Stimulated activated CD4-positive, alpha-beta T cell treated with anti-CD3 and anti-CD28 coated beads, Interleukin-1b, Interleukin-23, amount 100 ng/mL, for 24 hours (primary cell): ENCODE measurements around the gene FKRP.
A peak's percentile ranks its signal among the peaks of the same experiment; 100 is the strongest.
"Not testable (repeated sequence)": the region's sequence is repeated elsewhere in the genome, so short reads cannot be mapped to it uniquely, and the experiment has no call there.

Source experiments
- DNase-seq, 4 experiments: peaks; one replicate each; pipeline ENCODE4 v3.0.0-alpha.2; 2020; ENCODE audit warnings: low read depth in 4 of 4, low spot score in 1 of 4

FKRP gene, protein sequence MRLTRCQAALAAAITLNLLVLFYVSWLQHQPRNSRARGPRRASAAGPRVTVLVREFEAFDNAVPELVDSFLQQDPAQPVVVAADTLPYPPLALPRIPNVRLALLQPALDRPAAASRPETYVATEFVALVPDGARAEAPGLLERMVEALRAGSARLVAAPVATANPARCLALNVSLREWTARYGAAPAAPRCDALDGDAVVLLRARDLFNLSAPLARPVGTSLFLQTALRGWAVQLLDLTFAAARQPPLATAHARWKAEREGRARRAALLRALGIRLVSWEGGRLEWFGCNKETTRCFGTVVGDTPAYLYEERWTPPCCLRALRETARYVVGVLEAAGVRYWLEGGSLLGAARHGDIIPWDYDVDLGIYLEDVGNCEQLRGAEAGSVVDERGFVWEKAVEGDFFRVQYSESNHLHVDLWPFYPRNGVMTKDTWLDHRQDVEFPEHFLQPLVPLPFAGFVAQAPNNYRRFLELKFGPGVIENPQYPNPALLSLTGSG

GRCh38 chr19:46745521-46746280 is at the start of gene FKRP:
Gene FKRP, plus strand, starts transcription at chr19:46746057. Its CDS starts 9,394 bp downstream, at chr19:46755451.
- no peak for DNase-seq

DNA sequence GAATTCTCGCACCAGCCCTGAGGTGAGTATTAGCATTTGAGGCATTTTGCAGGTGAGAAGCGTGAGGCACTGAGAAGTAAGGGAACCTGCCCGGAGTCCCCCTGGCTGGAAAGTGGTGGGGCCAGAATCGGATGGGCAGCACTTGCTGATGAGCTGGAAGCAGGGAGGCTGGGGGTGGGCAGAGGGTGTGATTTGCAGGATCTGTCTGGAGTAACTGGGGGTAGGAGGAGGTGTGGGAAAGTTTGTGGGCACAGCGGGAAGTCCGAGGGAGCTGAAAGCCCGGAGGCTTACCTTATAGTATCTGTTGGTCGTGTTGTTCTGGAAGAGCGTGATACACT is 49.0 kb upstream of the FKRP start:
- DNase-seq: no peak

DNA sequence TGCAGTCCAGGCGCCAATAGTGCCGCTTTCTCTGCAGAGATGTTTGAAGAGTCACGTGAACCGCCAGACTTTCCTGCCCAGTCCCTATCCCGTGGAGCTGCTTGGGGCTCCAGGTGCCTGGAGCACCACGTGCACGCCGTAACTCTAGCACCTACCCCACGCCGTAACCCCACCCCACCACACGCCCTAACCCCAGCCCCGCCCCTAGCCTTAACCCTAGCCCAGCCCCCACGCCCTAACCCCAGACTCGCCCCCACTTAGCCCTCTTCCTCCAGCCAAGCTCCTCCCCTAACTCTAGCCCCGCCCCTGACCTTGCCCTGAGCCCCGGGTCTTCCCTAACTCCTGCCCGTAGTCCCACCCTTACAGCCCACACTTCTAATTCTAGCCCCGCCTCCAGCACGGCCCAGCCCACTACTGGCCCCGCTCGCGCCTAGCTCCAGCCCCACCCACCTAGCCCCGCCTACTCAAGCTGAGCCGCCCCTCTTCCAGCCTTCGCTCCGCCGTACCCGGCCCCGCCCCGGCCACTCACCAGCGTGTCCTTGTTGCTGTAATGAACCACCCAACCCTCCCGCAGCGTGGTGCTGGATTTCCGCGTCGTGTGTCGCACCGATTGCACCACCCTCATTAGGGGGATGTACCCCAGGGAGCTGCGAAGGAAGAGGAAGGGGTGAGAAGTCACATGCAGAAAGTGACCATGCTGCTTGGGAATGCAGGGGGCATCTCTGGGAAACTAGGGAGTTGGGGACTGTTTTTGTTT is 48.5 kb upstream of the FKRP start:
- no peak for DNase-seq

GRCh38 chr19:46698395-46699321 is 47.2 kb upstream of the FKRP start:
- no peak for DNase-seq

DNA sequence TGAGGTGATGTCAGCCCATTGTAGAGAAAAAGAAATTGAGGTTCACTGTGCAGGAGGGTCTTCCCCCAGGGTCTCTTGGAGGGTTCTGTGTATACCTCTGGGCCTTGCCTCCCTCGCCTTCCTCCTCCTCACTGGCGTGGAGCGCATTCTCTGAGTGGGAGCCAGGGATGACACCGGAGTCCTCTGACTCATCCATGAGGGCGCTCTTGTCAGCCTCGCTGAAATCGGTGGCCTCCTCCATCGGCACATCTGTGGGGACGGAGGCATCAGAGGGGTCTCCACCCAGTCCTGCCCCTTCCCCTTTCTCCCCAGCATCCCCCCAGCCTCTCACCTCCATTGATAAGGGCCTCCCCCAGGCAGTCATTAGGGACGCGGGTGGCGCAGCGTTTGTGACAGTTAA is 45.2 kb upstream of the FKRP start:
- DNase-seq: no peak

GRCh38 chr19:46704379-46705076 is 41.3 kb upstream of the FKRP start:
- peak; percentile 80 to 96 (median 86) for DNase-seq

DNA sequence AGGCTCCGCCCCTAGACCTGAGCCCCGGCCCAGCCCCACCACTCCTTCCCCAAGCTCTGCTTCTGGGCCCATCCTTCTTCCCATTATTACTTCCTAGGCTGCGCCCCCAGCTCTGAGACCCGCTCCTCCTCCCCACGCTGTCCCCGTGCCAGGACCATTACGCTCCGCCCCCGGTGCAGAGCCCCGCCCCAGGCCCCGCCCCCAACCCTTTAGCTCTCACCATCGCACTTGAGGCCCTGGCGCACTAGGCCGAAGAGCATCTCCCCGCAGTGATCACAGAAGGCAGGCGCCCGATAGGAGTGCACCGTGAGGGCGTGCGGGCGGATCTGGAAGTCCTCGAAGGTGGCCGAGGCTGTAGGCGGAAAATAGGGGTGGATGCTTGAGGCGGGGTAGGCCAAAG is 35.2 kb upstream of the FKRP start:
- no peak for DNase-seq

- not testable (repeated sequence) for DNase-seq
These were observed 33.0 kb upstream of the FKRP start for GRCh38 chr19:46712768-46713338.

DNA sequence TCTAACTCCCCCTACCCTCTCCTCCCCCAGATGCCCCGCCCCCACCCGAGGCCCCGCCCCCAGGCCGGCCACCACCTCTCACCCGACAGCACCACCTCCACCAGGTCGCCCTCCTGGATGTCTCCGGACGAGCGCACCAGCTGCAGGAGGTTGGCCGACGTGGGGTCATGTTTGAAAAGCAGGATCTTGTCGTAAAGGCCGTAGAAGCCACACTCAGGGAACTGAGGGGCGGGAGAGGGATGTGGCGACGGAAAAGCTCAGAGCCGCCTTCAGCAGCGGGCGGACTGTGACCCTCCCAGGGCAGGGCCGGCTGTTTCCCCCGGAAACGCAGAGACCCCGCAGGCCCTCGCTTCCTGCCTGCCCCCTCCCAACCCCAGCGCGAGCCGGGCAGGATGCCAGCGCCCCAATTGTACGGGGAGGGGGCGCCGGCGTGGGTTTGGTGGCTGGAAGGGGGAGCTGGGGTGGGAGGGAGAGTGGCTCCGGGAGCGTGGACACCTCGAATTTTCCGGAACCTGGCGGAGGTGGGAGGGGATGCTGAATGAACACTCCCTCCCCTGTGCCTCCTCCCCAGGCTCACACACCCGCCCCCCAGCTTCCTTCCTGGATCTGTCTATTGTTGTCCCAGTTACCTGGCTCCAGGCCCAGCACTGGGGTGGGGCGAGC is 31.9 kb upstream of the FKRP start:
- peak in 3 of 4 experiments; percentile 39 to 59 (median 49) for DNase-seq

- DNase-seq: peak in 2 of 4 experiments; percentile 23 to 41
These were observed 31.3 kb upstream of the FKRP start for GRCh38 chr19:46714444-46715106.

- DNase-seq: no peak
These were observed 30.3 kb upstream of the FKRP start for GRCh38 chr19:46715620-46715974.

GRCh38 chr19:46715975-46716671 is 29.7 kb upstream of the FKRP start:
- no peak for DNase-seq

DNA sequence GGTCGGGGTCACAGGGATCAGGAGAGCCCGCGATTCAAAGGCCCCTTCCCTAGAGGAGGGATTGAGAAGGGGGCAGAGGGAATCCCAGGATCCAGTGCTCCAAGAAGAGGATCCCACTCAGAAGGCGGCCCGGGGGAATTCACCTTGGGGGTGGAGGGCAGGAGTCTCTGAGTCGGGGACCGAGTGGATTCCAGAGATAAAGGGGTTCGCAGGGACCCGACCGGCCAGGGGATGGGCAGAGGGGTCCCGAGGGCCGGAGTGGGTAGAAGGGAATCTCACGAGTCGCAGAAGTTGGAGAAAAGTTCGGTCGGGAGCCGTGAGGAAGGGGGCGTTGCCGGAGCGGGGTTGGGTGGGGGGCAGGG is 29.2 kb upstream of the FKRP start:
- no peak for DNase-seq

GRCh38 chr19:46717034-46717715 is 28.7 kb upstream of the FKRP start, which contains the start of gene PRKD2:
Gene PRKD2, minus strand, starts transcription at chr19:46717114. Its CDS starts 744 bp downstream, at chr19:46716370.
- peak; percentile 82 to 87 (median 84) for DNase-seq

- no peak for DNase-seq
These were observed 28.1 kb upstream of the FKRP start for GRCh38 chr19:46717716-46718143.

DNA sequence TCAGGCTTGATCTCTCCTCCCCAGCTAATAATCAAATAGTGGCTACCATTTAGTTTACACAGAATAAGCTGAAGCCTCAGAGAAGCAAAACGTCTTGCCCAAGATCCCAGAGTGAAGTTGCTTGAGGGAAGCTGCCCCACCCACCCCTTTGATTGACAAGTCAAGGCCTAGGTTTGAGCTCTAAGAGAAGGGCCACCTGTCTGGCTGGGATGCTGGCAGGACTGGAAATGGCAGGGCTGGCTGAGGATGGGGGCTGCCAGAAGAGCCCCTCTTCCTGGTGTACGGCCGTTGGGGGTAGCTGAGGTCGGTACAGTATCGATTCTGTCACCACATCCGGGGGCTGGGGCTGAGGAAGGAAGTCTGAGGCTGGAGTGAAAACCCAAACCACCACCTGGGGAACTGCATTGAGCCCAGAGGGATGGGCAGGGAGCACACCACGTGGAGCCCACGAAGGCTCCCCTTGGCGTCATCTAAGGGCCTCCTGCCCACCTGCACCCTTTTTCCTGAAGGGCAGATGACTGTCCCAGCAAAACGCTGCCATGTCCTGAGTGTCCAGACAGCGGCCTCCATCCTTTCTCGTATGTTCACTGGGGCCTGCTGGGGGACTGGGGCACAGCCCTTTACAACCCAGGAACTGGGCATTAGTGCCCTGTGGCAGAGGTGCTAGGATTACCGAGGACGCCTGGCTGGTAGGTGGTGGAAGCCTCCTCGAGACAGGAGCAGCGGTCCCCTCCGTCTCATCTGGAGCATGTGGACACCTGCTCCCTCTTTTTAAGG is 27.5 kb upstream of the FKRP start:
- DNase-seq: peak in 2 of 4 experiments; percentile 31 to 50
